Uterus (tissue), 2 donors: ENCODE measurements around the gene PCED1B.

Source experiments
- POLR2A ChIP-seq, 2 donors: fragments of 450-650 bp; IDR thresholded peaks; one replicate each; pipeline ENCODE4 v1.6.1; 2016; ENCODE audit warnings: antibody characterized with exemption in 2 of 2, mild to moderate bottlenecking in 1 of 2, moderate library complexity in 1 of 2
- TF ChIP-seq, protein P1 (sequence below), 4 experiments: fragments of 200-600 bp in 2 of 4; fragments of 450-650 bp in 2 of 4; sonication (generic) in 2 of 4; IDR thresholded peaks; one replicate each; pipeline ENCODE4 v1.5.1; 2016 to 2019; ENCODE audit warnings: antibody characterized with exemption in 4 of 4, mild to moderate bottlenecking in 2 of 4, moderate library complexity in 1 of 4

DNA sequence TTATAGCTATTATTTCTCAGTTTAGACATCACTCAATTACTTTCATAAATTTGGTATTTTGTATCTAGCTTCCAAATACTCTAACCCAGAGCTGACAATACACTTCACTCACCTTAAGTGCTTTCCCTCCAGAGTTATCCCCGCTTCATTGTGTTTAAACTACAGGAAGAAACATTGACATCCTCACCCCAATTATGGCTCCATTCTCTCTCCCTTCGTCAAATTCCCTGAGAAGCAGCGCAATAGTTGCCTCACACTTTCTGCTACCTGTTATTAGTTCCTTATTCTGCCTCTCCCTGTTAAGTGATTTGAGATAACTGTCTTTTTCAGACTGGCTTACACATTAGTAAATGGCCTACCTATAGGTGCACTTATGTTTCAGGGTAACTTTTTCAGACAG is 69.7 kb downstream of the PCED1B start:
- TF ChIP-seq, protein P1, sequence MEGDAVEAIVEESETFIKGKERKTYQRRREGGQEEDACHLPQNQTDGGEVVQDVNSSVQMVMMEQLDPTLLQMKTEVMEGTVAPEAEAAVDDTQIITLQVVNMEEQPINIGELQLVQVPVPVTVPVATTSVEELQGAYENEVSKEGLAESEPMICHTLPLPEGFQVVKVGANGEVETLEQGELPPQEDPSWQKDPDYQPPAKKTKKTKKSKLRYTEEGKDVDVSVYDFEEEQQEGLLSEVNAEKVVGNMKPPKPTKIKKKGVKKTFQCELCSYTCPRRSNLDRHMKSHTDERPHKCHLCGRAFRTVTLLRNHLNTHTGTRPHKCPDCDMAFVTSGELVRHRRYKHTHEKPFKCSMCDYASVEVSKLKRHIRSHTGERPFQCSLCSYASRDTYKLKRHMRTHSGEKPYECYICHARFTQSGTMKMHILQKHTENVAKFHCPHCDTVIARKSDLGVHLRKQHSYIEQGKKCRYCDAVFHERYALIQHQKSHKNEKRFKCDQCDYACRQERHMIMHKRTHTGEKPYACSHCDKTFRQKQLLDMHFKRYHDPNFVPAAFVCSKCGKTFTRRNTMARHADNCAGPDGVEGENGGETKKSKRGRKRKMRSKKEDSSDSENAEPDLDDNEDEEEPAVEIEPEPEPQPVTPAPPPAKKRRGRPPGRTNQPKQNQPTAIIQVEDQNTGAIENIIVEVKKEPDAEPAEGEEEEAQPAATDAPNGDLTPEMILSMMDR (IDR thresholded peaks at IDR 0.05): no peak
- TF ChIP-seq POLR2A (IDR thresholded peaks at IDR 0.05): no peak
